HEK293T (cell line): ENCODE results near the gene HOXD10.

ENCODE experiments used
- ARNT ChIP-seq: fragments of 450-650 bp; IDR thresholded peaks from 2 replicates; pipeline ENCODE4 v1.6.1; 2017; ENCODE audit warnings: mild to moderate bottlenecking
- CTBP1 ChIP-seq: fragments of 450-650 bp; IDR thresholded peaks from 2 replicates; pipeline ENCODE4 v1.6.1; 2016; ENCODE audit warnings: borderline replicate concordance
- FOXA1 ChIP-seq: fragments of 450-650 bp; IDR thresholded peaks from 2 replicates; pipeline ENCODE4 v1.6.1; 2016; ENCODE audit warnings: mild to moderate bottlenecking
- HDGF ChIP-seq: fragments of 450-650 bp; IDR thresholded peaks from 2 replicates; pipeline ENCODE4 v1.6.1; 2017; ENCODE audit warnings: antibody characterized with exemption, borderline replicate concordance
- SUZ12 ChIP-seq: fragments of 450-650 bp; IDR thresholded peaks from 2 replicates; pipeline ENCODE4 v1.6.1; 2016; ENCODE audit warnings: mild to moderate bottlenecking

GRCh38 chr2:176124110-176124946 lies 7.8 kb downstream of the HOXD10 start:
- TF ChIP-seq HDGF (no peak), SUZ12 (no peak), ARNT (no peak), CTBP1 (no peak), FOXA1 (no peak)
